LNCaP clone FGC (cell line): ENCODE measurements around the gene LRRFIP1.

Experiments
- DNase-seq: peaks from one replicate; pipeline ENCODE4 v3.0.0-alpha.2; 2011; ENCODE audit warnings: low read depth
- H3K4me3 ChIP-seq: 2 replicates; pipeline ENCODE4 v1.5.1; 2011; ENCODE audit warnings: mild to moderate bottlenecking, low read depth, low read length, control low read depth
- CTCF ChIP-seq: IDR thresholded peaks from 2 replicates; pipeline ENCODE4 v1.5.1; 2012; ENCODE audit warnings: mild to moderate bottlenecking; ENCODE audit not compliant: control insufficient read depth, insufficient read depth; ENCODE audit errors: extremely low read depth

Gene LRRFIP1

GRCh38 chr2:237630216-237631000 is 3.0 kb downstream of the LRRFIP1 start:
- no peak overlapping the region for H3K4me3 ChIP-seq
- no peak for DNase-seq
- TF ChIP-seq CTCF = no peak

GRCh38 chr2:237631007-237631785 is 3.8 kb downstream of the LRRFIP1 start:
- no peak for TF ChIP-seq CTCF
- no peak for DNase-seq

DNA sequence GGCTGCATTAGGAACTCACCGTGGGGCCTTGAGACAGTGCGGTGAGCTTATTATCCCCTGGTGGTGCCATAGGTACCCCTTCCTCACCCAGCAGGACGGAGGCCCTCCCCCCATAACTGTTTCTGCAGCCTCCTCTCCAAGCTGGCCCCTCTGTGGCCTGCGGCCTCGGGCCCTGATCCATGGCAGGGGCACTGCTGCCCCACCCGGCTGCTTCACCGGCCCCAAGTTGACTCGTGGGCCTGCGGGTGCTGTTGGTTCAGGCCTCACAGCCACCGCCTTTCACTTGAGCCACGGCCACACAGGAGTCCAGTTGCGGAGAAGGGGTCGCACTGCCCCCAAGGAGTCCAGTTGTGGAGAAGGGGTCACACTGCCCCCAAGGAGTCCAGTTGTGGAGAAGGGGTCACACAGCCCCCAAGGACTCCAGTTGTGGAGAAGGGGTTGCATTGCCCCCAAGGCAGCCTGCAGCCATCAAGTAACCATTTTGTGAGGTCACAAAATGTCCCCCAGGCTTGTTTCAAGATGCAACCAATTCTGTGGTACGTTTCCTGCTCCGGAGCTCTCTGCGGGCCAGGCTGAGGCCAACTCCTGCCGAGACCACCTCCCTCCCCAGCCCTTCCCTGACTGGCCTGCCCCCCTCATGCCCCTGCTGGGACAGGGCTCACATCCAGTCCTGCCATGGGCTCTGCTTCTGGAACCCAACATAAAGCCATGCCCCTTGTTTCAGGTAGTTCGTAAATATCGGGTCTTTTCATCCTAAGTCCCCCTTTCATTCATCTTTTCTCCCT is 4.6 kb downstream of the LRRFIP1 start:
- DNase-seq = no peak
- no peak overlapping the region for H3K4me3 ChIP-seq
- TF ChIP-seq CTCF = no peak

More at GRCh38 chr2:237631007-237631785, 3.8 kb downstream of the LRRFIP1 start:
- H3K4me3 ChIP-seq = no peak overlapping the region

GRCh38 chr2:237633061-237633561 is 5.7 kb downstream of the LRRFIP1 start:
- H3K4me3 ChIP-seq = no peak overlapping the region
- DNase-seq = no peak
- TF ChIP-seq CTCF = no peak

DNA sequence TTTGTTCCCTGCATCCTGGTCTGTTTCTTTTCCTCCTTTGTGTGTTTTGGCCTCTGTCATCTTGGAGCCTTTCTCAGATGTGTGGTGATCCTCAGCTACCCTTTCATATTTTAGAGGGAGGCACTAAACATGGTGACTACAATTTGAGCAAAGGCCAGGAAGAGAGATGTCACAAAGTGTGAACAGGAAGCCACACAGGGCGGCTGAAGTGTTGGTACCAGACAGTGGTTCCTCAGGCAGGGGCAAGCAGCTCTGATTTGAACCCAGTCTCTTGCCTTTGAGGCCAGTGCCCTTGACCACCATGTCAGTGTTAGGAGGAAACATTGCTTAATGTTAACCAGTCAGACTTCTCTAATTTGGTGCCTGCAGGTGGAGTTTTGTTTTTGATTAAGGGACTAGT is 9.2 kb downstream of the LRRFIP1 start:
- no peak for TF ChIP-seq CTCF
- DNase-seq = no peak
- H3K4me3 ChIP-seq = no peak overlapping the region

DNA sequence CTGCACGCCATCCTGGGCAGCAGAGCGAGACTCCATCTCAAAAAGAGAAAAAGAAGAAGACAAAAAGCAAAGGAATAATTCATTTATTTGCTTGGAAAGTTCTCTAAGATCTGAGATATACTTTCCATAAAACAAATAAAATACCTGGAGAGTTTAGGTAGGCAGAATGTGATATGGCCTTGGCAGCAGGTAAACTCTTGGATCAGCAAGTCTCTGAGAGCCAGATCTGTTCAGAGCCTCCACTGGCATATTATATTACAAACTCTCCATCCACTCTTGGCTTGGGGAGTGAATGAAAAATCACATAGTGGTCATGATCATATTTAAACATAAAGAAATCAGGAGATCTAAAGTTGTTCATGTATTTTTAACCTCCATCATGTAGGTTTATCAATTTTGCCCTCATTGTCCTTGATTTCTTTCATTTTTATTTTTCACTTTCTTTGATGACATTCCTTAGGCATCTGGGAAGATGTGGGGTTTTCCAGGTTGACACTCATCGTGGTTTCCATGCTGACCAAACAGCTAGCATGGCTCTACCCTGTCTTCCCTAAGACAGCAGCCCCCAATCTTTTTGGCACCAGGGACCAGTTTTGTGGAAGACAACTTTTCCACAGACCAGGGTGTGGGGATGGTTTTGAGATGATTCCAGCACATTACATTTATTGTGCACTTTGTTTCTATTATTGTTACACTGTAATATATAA is 10.2 kb downstream of the LRRFIP1 start:
- no peak overlapping the region for H3K4me3 ChIP-seq
- no peak for TF ChIP-seq CTCF
- DNase-seq = no peak
